NCI-H2227 (cell line): ENCODE data around the gene RPL21.
"Not testable (repeated sequence)": the region's sequence is repeated elsewhere in the genome, so short reads cannot be mapped to it uniquely, and the experiment has no call there.

Experiments
- DNase-seq: peaks from one replicate; lab custom pipeline; 2025; ENCODE audit not compliant: unreplicated experiment; lab: John Stamatoyannopoulos, UW

RPL21 gene

GRCh38 chr13:27251166-27252091 lies at the start of gene RPL21:
TSS of gene RPL21 (plus strand) at chr13:27251558. CDS start at chr13:27253777, 2,219 bp downstream.
- DNase-seq: peak; percentile 93

GRCh38 chr13:27201661-27202060 lies 49.7 kb upstream of the RPL21 start:
- DNase-seq: no peak

- no peak for DNase-seq
These were observed 48.2 kb upstream of the RPL21 start for GRCh38 chr13:27203186-27203585.

GRCh38 chr13:27203854-27204253 lies 47.5 kb upstream of the RPL21 start:
- DNase-seq: peak; percentile 44

GRCh38 chr13:27208514-27208913 lies 42.8 kb upstream of the RPL21 start:
- DNase-seq: no peak

- no peak for DNase-seq
These were observed 40.1 kb upstream of the RPL21 start for GRCh38 chr13:27211271-27211670.

GRCh38 chr13:27211771-27212364 lies 39.5 kb upstream of the RPL21 start:
- no peak for DNase-seq

- not testable (repeated sequence) for DNase-seq
These were observed 38.0 kb upstream of the RPL21 start for GRCh38 chr13:27213386-27213785.

GRCh38 chr13:27217791-27218190 lies 33.6 kb upstream of the RPL21 start:
- DNase-seq: not testable (repeated sequence)

- not testable (repeated sequence) for DNase-seq
These were observed 32.5 kb upstream of the RPL21 start for GRCh38 chr13:27218861-27219260.

- DNase-seq: no peak
These were observed 31.7 kb upstream of the RPL21 start for GRCh38 chr13:27219611-27220010.

- not testable (repeated sequence) for DNase-seq
These were observed 29.3 kb upstream of the RPL21 start for GRCh38 chr13:27222100-27222499.

GRCh38 chr13:27226991-27227390 lies 24.4 kb upstream of the RPL21 start:
- DNase-seq: no peak

GRCh38 chr13:27228131-27228530 lies 23.2 kb upstream of the RPL21 start:
- DNase-seq: no peak

- no peak for DNase-seq
These were observed 21.7 kb upstream of the RPL21 start for GRCh38 chr13:27229642-27230041.

GRCh38 chr13:27233964-27234363 lies 17.4 kb upstream of the RPL21 start:
- no peak for DNase-seq

- no peak for DNase-seq
These were observed 14.9 kb upstream of the RPL21 start for GRCh38 chr13:27236478-27236877.

GRCh38 chr13:27242702-27243101 lies 8.7 kb upstream of the RPL21 start:
- no peak for DNase-seq

- DNase-seq: no peak
These were observed 5.7 kb upstream of the RPL21 start for GRCh38 chr13:27245610-27246009.

GRCh38 chr13:27250833-27251165 lies 559 bp upstream of the RPL21 start:
- DNase-seq: no peak

- DNase-seq: no peak
These were observed 1.1 kb downstream of the RPL21 start for GRCh38 chr13:27252467-27252866.

GRCh38 chr13:27257233-27257568 lies 5.8 kb downstream of the RPL21 start:
- no peak for DNase-seq
